OCI-LY7 (cell line): ENCODE results near the gene TMEM51. TPM values are rescaled to one million over a fixed set of nuclear protein-coding genes. Genes with fewer than 3 reads are reported as not detected.

Source experiments
- BruUV-seq: library from RNA; stranded (reverse); fragments of 400-500 nt; replicated peaks from 2 replicates; lab custom pipeline; 2021; lab: Mats Ljungman, UMichigan
- CTCF ChIA-PET: fragments of 300-600 bp; sonication (Branson Sonifier 250); formaldehyde crosslinking; loops from one replicate; lab custom pipeline; 2022; ENCODE audit warnings: antibody characterized with exemption; ENCODE audit not compliant: unreplicated experiment; lab: Charles Lee
- POLR2A ChIA-PET: fragments of 300-600 bp; sonication (Branson Sonifier 250); formaldehyde crosslinking; loops from one replicate; lab custom pipeline; 2022; ENCODE audit warnings: antibody characterized with exemption; lab: Charles Lee
- DNase-seq: peaks from one replicate; pipeline ENCODE4 v3.0.0-alpha.2; 2015; ENCODE audit warnings: low spot score
- H2AFZ ChIP-seq: fragments of 200-600 bp; sonication (generic), shearing (Covaris generic); 2 replicates; pipeline ENCODE4 v1.6.1; 2014; ENCODE audit warnings: mild to moderate bottlenecking, antibody characterized with exemption, low read length, moderate library complexity
- H3K27ac ChIP-seq: fragments of 200-600 bp; sonication (generic); 2 replicates; pipeline ENCODE4 v1.5.1; 2014; ENCODE audit warnings: mixed run types, low read depth, mild to moderate bottlenecking, moderate library complexity, low read length, inconsistent platforms; ENCODE audit not compliant: poor library complexity, severe bottlenecking
- H3K36me3 ChIP-seq: fragments of 200-600 bp; sonication (generic); 2 replicates; pipeline ENCODE4 v1.6.1; 2014; ENCODE audit warnings: mild to moderate bottlenecking, antibody characterized with exemption, low read length, moderate library complexity, mixed read lengths; ENCODE audit not compliant: insufficient read depth
- H3K4me1 ChIP-seq: fragments of 200-600 bp; sonication (generic); 2 replicates; pipeline ENCODE4 v1.5.1; 2014; ENCODE audit warnings: mild to moderate bottlenecking, low read length; ENCODE audit not compliant: insufficient read depth, poor library complexity, severe bottlenecking
- H3K4me2 ChIP-seq: fragments of 200-600 bp; sonication (generic); 2 replicates; pipeline ENCODE4 v1.6.1; 2014; ENCODE audit warnings: mild to moderate bottlenecking, low read length
- H3K4me3 ChIP-seq: fragments of 200-600 bp; sonication (generic); 2 replicates; pipeline ENCODE4 v1.5.1; 2014; ENCODE audit warnings: mild to moderate bottlenecking, low read depth, low read length; ENCODE audit not compliant: poor library complexity, severe bottlenecking
- H3K79me2 ChIP-seq: fragments of 200-600 bp; sonication (generic); 2 replicates; pipeline ENCODE4 v1.6.1; 2016; ENCODE audit warnings: low read depth, mild to moderate bottlenecking, low read length, moderate library complexity, mixed read lengths; ENCODE audit not compliant: insufficient read depth
- H3K9me2 ChIP-seq: fragments of 200-600 bp; sonication (generic); 2 replicates; pipeline ENCODE4 v1.6.1; 2016; ENCODE audit warnings: mild to moderate bottlenecking, low read length, mixed read lengths; ENCODE audit not compliant: insufficient read depth
- H3K9me3 ChIP-seq: fragments of 200-600 bp; sonication (generic); 2 replicates; pipeline ENCODE4 v1.6.1; 2014; ENCODE audit warnings: mild to moderate bottlenecking, mixed run types, low read length, mixed read lengths
- H4K20me1 ChIP-seq: fragments of 200-600 bp; sonication (generic); 2 replicates; pipeline ENCODE4 v1.6.1; 2014; ENCODE audit warnings: mild to moderate bottlenecking, antibody characterized with exemption, low read length, moderate library complexity, mixed read lengths; ENCODE audit not compliant: insufficient read depth
- EZH2phosphoT487 ChIP-seq: fragments of 200-600 bp; sonication (generic); IDR thresholded peaks from 2 replicates; pipeline ENCODE4 v1.6.1; 2018; ENCODE audit warnings: low read depth, borderline replicate concordance, mild to moderate bottlenecking, mixed run types, antibody characterized with exemption, low read length, moderate library complexity, mixed read lengths
- intact Hi-C: fragments of 100-400 bp; cut with micrococcal nuclease; formaldehyde crosslinking; loops from one replicate; pipeline ENCODE4 v1.10.0; 2022; ENCODE audit not compliant: unreplicated experiment
- total RNA-seq, 2 experiments: library from RNA; depleted of rRNA in 1 of 2; stranded (reverse); fragments of >200 nt in 1 of 2; shearing (Covaris generic) in 1 of 2; gene quantifications; 2 replicates each; pipeline ENCODE4 v1.2.3, GENCODE V29; 2014 to 2022
- TF ChIP-seq, protein P1 (sequence below): fragments of 200-600 bp; sonication (generic); conservative IDR thresholded peaks from 2 replicates; pipeline ENCODE4 v1.5.1; 2014; ENCODE audit warnings: mild to moderate bottlenecking, antibody characterized with exemption, low read length, moderate library complexity, mixed read lengths

The TMEM51 gene
- total RNA-seq, 2 experiments from 2014 or later = not detected

- ChIA-PET CTCF (no interaction called here), POLR2A (no interaction called here)
- no peak for DNase-seq
- Histone ChIP-seq H3K36me3 (no peaks in the 10 kb centered on the region), H3K9me3 (no peaks in the 10 kb centered on the region), H2AFZ (no peak overlapping the region), H3K4me1 (no peaks in the 10 kb centered on the region), H3K9me2 (no peaks in the 10 kb centered on the region), H3K4me3 (no peak overlapping the region), H4K20me1 (no peaks in the 10 kb centered on the region), H3K79me2 (no peaks in the 10 kb centered on the region), H3K4me2 (no peak overlapping the region), H3K27ac (no peak overlapping the region)
- BruUV-seq = no TSS peak
- TF ChIP-seq, protein P1, sequence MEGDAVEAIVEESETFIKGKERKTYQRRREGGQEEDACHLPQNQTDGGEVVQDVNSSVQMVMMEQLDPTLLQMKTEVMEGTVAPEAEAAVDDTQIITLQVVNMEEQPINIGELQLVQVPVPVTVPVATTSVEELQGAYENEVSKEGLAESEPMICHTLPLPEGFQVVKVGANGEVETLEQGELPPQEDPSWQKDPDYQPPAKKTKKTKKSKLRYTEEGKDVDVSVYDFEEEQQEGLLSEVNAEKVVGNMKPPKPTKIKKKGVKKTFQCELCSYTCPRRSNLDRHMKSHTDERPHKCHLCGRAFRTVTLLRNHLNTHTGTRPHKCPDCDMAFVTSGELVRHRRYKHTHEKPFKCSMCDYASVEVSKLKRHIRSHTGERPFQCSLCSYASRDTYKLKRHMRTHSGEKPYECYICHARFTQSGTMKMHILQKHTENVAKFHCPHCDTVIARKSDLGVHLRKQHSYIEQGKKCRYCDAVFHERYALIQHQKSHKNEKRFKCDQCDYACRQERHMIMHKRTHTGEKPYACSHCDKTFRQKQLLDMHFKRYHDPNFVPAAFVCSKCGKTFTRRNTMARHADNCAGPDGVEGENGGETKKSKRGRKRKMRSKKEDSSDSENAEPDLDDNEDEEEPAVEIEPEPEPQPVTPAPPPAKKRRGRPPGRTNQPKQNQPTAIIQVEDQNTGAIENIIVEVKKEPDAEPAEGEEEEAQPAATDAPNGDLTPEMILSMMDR = no peak
- TF ChIP-seq EZH2phosphoT487 = no peak
- intact Hi-C loops = no loop called here
These were observed 33.1 kb upstream of the TMEM51 start for GRCh38 chr1:15120251-15120945.

GRCh38 chr1:15122331-15122730 lies 31.2 kb upstream of the TMEM51 start:
- no peak for DNase-seq
- TF ChIP-seq EZH2phosphoT487 = no peak
- TF ChIP-seq, protein P1 = no peak
- H3K27ac ChIP-seq = no peak overlapping the region
- no peaks in the 10 kb centered on the region for H3K79me2 ChIP-seq
- CTCF ChIA-PET = no interaction called here
- H2AFZ ChIP-seq = no peak overlapping the region
- intact Hi-C loops = no loop called here
- H3K9me3 ChIP-seq = no peaks in the 10 kb centered on the region
- no peaks in the 10 kb centered on the region for H3K9me2 ChIP-seq
- no TSS peak for BruUV-seq
- H3K36me3 ChIP-seq = no peaks in the 10 kb centered on the region
- H3K4me2 ChIP-seq = no peak overlapping the region
- POLR2A ChIA-PET = no interaction called here
- no peaks in the 10 kb centered on the region for H3K4me1 ChIP-seq
- H4K20me1 ChIP-seq = no peaks in the 10 kb centered on the region
- H3K4me3 ChIP-seq = no peak overlapping the region

GRCh38 chr1:15123270-15123669 lies 30.3 kb upstream of the TMEM51 start:
- H3K79me2 ChIP-seq = no peaks in the 10 kb centered on the region
- H3K4me3 ChIP-seq = no peak overlapping the region
- no peak for DNase-seq
- intact Hi-C loops = no loop called here
- H4K20me1 ChIP-seq = no peaks in the 10 kb centered on the region
- no peak overlapping the region for H2AFZ ChIP-seq
- POLR2A ChIA-PET = no interaction called here
- CTCF ChIA-PET = no interaction called here
- no peaks in the 10 kb centered on the region for H3K36me3 ChIP-seq
- H3K27ac ChIP-seq = no peak overlapping the region
- no peak overlapping the region for H3K4me2 ChIP-seq
- no peak for TF ChIP-seq EZH2phosphoT487
- TF ChIP-seq, protein P1 = no peak
- H3K4me1 ChIP-seq = no peaks in the 10 kb centered on the region
- BruUV-seq = no TSS peak
- H3K9me3 ChIP-seq = no peaks in the 10 kb centered on the region
- H3K9me2 ChIP-seq = no peaks in the 10 kb centered on the region
